ENCODE measurements around the gene FAF1. TPM values are rescaled to one million over a fixed set of nuclear protein-coding genes. Genes with fewer than 3 reads are reported as not detected.
"Not testable (repeated sequence)": the region's sequence is repeated elsewhere in the genome, so short reads cannot be mapped to it uniquely, and the experiment has no call there.

Gene FAF1
- total RNA-seq, 1 donor from 2014 or later: 52.7 TPM

GRCh38 chr1:50901872-50902271, 58.2 kb downstream of the FAF1 start:
- FAIRE-seq (no peak), DNase-seq (ENCODE audit: low read depth) (no peak)
- TF ChIP-seq CTCF (IDR thresholded peaks at IDR 0.05; ENCODE audit: insufficient read depth, low read length, severe bottlenecking): no peak
- Histone ChIP-seq H3K36me3 (ENCODE audit: control insufficient read depth, insufficient read depth, low read length) (no peaks in the 10 kb centered on the region), H3K4me3 (ENCODE audit: low read depth, low read length) (no peak overlapping the region), H3K27me3 (ENCODE audit: control insufficient read depth, insufficient read depth, low read length) (no peaks in the 10 kb centered on the region)

GRCh38 chr1:50898773-50899172, 61.3 kb downstream of the FAF1 start:
- Histone ChIP-seq H3K27me3 (ENCODE audit: control insufficient read depth, insufficient read depth, low read length) (no peaks in the 10 kb centered on the region), H3K4me3 (ENCODE audit: low read depth, low read length) (no peak overlapping the region), H3K36me3 (ENCODE audit: control insufficient read depth, insufficient read depth, low read length) (no peaks in the 10 kb centered on the region)
- FAIRE-seq: no peak
- no peak for DNase-seq (ENCODE audit: low read depth)
- TF ChIP-seq CTCF (IDR thresholded peaks at IDR 0.05; ENCODE audit: insufficient read depth, low read length, severe bottlenecking): no peak

GRCh38 chr1:50894340-50894739, 65.7 kb downstream of the FAF1 start:
- no peak for FAIRE-seq
- no peak overlapping the region for H3K4me3 ChIP-seq (ENCODE audit: low read depth, low read length)
- TF ChIP-seq CTCF (IDR thresholded peaks at IDR 0.05; ENCODE audit: insufficient read depth, low read length, severe bottlenecking): no peak
- no peaks in the 10 kb centered on the region for H3K27me3 ChIP-seq (ENCODE audit: control insufficient read depth, insufficient read depth, low read length)
- DNase-seq (ENCODE audit: low read depth): no peak
- no peaks in the 10 kb centered on the region for H3K36me3 ChIP-seq (ENCODE audit: control insufficient read depth, insufficient read depth, low read length)

GRCh38 chr1:50893466-50893865, 66.6 kb downstream of the FAF1 start:
- DNase-seq (ENCODE audit: low read depth) (peak; percentile 10), FAIRE-seq (no peak)
- Histone ChIP-seq H3K4me3 (ENCODE audit: low read depth, low read length) (no peak overlapping the region), H3K27me3 (ENCODE audit: control insufficient read depth, insufficient read depth, low read length) (no peaks in the 10 kb centered on the region), H3K36me3 (ENCODE audit: control insufficient read depth, insufficient read depth, low read length) (no peaks in the 10 kb centered on the region)
- TF ChIP-seq CTCF (IDR thresholded peaks at IDR 0.05; ENCODE audit: insufficient read depth, low read length, severe bottlenecking): no peak

GRCh38 chr1:50887555-50887954, 72.5 kb downstream of the FAF1 start:
- not testable (repeated sequence) for H3K36me3 ChIP-seq (ENCODE audit: control insufficient read depth, insufficient read depth, low read length); FAIRE-seq; H3K27me3 ChIP-seq (ENCODE audit: control insufficient read depth, insufficient read depth, low read length); DNase-seq (ENCODE audit: low read depth); H3K4me3 ChIP-seq (ENCODE audit: low read depth, low read length)

- DNase-seq (ENCODE audit: low read depth) (no peak), FAIRE-seq (no peak)
- TF ChIP-seq CTCF (IDR thresholded peaks at IDR 0.05; ENCODE audit: insufficient read depth, low read length, severe bottlenecking): no peak
- H3K27me3 ChIP-seq (ENCODE audit: control insufficient read depth, insufficient read depth, low read length): no peaks in the 10 kb centered on the region
- H3K4me3 ChIP-seq (ENCODE audit: low read depth, low read length): no peak overlapping the region
- no peaks in the 10 kb centered on the region for H3K36me3 ChIP-seq (ENCODE audit: control insufficient read depth, insufficient read depth, low read length)
Observed at GRCh38 chr1:50880373-50880772, 79.7 kb downstream of the FAF1 start.

Measured in bronchial epithelial cell (primary cell).